ENCODE data around the gene NF1. TPM values are rescaled to one million over a fixed set of nuclear protein-coding genes. Genes with fewer than 3 reads are reported as not detected.

NF1 gene
- polyA plus RNA-seq, 2 donors: 3.4 to 4.4 TPM

DNA sequence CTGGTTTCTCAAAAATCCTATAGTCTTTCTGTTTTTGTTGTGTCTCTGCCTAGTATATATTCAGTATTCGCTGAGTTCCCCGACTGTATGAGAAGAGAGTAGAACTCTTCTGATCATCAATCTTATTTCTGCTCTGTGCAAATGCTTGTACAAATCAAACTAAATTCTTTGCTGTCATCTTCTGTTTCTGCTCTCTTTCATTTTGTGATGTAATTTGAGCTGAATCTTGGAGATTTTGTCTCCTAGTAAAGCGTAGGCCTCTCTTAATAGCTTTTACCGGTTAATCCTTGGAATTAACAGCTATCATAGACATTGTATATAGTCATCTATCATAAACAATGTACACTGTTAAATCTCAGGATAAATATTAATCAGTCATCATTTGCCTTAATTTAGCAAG, 140.3 kb downstream of the NF1 start:
- 75 to 84% methylated on average over 4 of the region's 4 CpGs for WGBS, 2 donors
- Histone ChIP-seq H3K36me3 (ENCODE audit: control insufficient read depth in 2 of 2, insufficient read depth in 2 of 2, low read length in 1 of 2) (peaks cover 2 to 5% of the 10 kb centered on the region in 2 donors), H3K9me3 (ENCODE audit: control insufficient read depth in 2 of 2, insufficient read depth in 1 of 2, low read depth in 1 of 2, low read length in 1 of 2) (no peaks in the 10 kb centered on the region)

DNA sequence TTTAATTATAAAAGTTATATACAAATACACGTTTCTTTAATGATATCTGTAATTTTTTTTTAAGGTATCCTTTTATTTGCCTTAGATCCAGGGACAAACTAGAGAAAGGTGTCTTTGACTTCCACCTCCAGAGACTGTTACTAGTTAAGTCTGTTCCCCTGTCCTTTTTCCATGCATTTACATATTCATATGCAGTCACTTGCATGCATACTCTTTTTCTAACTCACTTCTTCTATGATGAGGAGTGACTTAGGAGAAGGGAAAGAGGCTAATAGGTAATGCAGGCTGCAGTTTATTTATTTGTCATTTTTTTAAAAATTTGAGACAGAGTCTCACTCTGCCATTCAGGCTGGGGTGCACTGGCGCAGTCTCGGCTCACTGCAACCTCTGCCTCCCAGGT, 141.4 kb downstream of the NF1 start:
- no peak overlapping the region for H3K4me3 ChIP-seq (ENCODE audit: low read depth in 1 of 2, low read length in 2 of 2)
- H3K27ac ChIP-seq (ENCODE audit: low read depth in 2 of 2, low read length in 1 of 2): no peak overlapping the region
- peaks cover 2 to 5% of the 10 kb centered on the region in 2 donors for H3K36me3 ChIP-seq (ENCODE audit: control insufficient read depth in 2 of 2, insufficient read depth in 2 of 2, low read length in 1 of 2)
- 94 to 96% methylated on average over 3 of the region's 3 CpGs for WGBS, 2 donors
- H3K4me1 ChIP-seq (ENCODE audit: control insufficient read depth in 2 of 2, insufficient read depth in 2 of 2, low read length in 1 of 2): no peaks in the 10 kb centered on the region
- no peaks in the 10 kb centered on the region for H3K27me3 ChIP-seq (ENCODE audit: control insufficient read depth in 1 of 2, insufficient read depth in 2 of 2, low read length in 2 of 2)
- H3K9me3 ChIP-seq (ENCODE audit: control insufficient read depth in 2 of 2, insufficient read depth in 1 of 2, low read depth in 1 of 2, low read length in 1 of 2): no peaks in the 10 kb centered on the region

More for the DNA sequence above, 140.3 kb downstream of the NF1 start:
- no peak overlapping the region for H3K27ac ChIP-seq (ENCODE audit: low read depth in 2 of 2, low read length in 1 of 2)
- H3K4me3 ChIP-seq (ENCODE audit: low read depth in 1 of 2, low read length in 2 of 2): no peak overlapping the region
- no peaks in the 10 kb centered on the region for H3K4me1 ChIP-seq (ENCODE audit: control insufficient read depth in 2 of 2, insufficient read depth in 2 of 2, low read length in 1 of 2)
- H3K27me3 ChIP-seq (ENCODE audit: control insufficient read depth in 1 of 2, insufficient read depth in 2 of 2, low read length in 2 of 2): no peaks in the 10 kb centered on the region

DNA sequence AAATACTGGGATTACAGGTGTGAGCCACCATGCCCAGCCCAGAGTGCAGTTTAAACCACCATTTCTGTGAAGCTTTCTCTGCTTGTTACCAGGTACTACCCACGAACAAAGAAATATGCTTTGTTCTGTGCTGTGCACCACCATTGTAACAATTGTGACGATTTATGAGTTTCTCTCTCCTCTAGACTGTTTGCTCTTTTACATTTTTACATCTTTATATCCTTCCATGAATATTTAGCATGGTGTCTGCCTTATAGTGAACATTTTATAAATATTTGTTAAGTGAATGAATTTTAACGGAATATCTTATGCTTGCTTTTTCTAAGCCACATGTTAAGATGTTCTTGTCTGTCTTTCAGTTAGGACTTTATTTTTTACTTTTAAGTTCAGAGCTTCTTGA, 141.9 kb downstream of the NF1 start:
- Histone ChIP-seq H3K9me3 (ENCODE audit: control insufficient read depth in 2 of 2, insufficient read depth in 1 of 2, low read depth in 1 of 2, low read length in 1 of 2) (no peaks in the 10 kb centered on the region), H3K36me3 (ENCODE audit: control insufficient read depth in 2 of 2, insufficient read depth in 2 of 2, low read length in 1 of 2) (peaks cover 2 to 5% of the 10 kb centered on the region in 2 donors), H3K4me1 (ENCODE audit: control insufficient read depth in 2 of 2, insufficient read depth in 2 of 2, low read length in 1 of 2) (no peaks in the 10 kb centered on the region), H3K27ac (ENCODE audit: low read depth in 2 of 2, low read length in 1 of 2) (no peak overlapping the region), H3K27me3 (ENCODE audit: control insufficient read depth in 1 of 2, insufficient read depth in 2 of 2, low read length in 2 of 2) (no peaks in the 10 kb centered on the region), H3K4me3 (ENCODE audit: low read depth in 1 of 2, low read length in 2 of 2) (no peak overlapping the region)
- 95 to 96% methylated on average over 3 of the region's 3 CpGs for WGBS, 2 donors

DNA sequence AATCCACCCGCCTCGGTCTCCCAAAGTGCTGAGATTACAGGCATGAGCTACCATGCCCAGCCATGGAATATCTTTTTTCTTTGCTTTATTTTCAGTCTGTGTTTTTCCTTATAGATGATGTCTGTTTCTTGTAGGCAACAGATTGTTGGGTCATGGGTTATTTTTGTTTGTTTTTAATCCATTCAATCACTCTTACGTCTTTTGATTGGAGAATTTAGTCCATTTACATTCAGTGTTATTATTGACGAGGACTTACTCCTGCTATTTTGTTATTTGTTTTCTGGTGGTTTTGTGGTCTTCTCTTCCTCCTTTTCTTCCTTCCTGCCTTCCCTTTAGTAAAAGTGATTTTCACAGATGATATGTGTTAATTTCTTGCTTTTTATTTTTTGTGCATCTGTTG, 146.3 kb downstream of the NF1 start:
- Histone ChIP-seq H3K27ac (ENCODE audit: low read depth in 2 of 2, low read length in 1 of 2) (no peak overlapping the region), H3K4me1 (ENCODE audit: control insufficient read depth in 2 of 2, insufficient read depth in 2 of 2, low read length in 1 of 2) (no peaks in the 10 kb centered on the region), H3K4me3 (ENCODE audit: low read depth in 1 of 2, low read length in 2 of 2) (no peak overlapping the region), H3K9me3 (ENCODE audit: control insufficient read depth in 2 of 2, insufficient read depth in 1 of 2, low read depth in 1 of 2, low read length in 1 of 2) (no peaks in the 10 kb centered on the region), H3K36me3 (ENCODE audit: control insufficient read depth in 2 of 2, insufficient read depth in 2 of 2, low read length in 1 of 2) (peaks cover 10 to 15% of the 10 kb centered on the region in 2 donors), H3K27me3 (ENCODE audit: control insufficient read depth in 1 of 2, insufficient read depth in 2 of 2, low read length in 2 of 2) (no peaks in the 10 kb centered on the region)
- 93 to 95% methylated on average over 4 of the region's 4 CpGs for WGBS, 2 donors

DNA sequence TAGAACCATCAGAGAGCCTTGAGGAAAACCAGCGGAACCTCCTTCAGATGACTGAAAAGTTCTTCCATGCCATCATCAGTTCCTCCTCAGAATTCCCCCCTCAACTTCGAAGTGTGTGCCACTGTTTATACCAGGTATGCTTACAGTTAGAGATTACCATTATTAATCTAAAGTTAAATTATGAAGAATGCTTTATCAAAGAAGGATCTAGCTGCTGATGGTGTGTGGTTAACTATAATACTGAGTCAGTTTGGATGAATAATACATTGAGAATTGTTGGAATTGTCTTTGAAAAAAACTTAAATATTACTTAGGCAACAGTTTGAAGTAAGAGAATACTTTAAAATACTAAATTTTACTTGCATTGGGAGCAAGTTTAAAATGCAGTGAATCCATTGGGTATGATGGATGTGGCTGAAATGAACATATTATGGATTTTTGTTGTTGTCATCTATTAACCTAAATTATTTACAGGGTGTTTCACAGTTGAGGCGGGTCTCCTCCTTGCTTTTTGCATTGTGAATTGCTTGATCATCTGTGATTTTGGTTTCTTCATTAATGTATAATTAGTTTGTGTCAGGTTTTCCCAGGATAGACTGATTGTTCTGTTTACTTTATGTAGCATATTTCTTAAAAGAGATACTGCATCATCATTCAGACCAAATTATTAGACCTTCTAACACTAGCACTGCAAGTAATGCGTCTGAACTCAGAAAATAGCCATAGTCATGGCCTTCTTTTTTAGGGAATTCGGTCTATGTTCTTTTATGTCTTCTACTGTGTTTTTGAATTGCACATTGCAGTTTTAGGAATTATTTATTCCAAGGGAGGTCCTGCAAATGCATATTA, 154.4 kb downstream of the NF1 start:
- WGBS, 2 donors: 94 to 96% methylated on average over 5 of the region's 5 CpGs
- Histone ChIP-seq H3K9me3 (ENCODE audit: control insufficient read depth in 2 of 2, insufficient read depth in 1 of 2, low read depth in 1 of 2, low read length in 1 of 2) (no peaks in the 10 kb centered on the region), H3K4me1 (ENCODE audit: control insufficient read depth in 2 of 2, insufficient read depth in 2 of 2, low read length in 1 of 2) (no peaks in the 10 kb centered on the region), H3K27ac (ENCODE audit: low read depth in 2 of 2, low read length in 1 of 2) (no peak overlapping the region), H3K36me3 (ENCODE audit: control insufficient read depth in 2 of 2, insufficient read depth in 2 of 2, low read length in 1 of 2) (peaks cover 0 to 2% of the 10 kb centered on the region in 2 donors), H3K4me3 (ENCODE audit: low read depth in 1 of 2, low read length in 2 of 2) (no peak overlapping the region), H3K27me3 (ENCODE audit: control insufficient read depth in 1 of 2, insufficient read depth in 2 of 2, low read length in 2 of 2) (no peaks in the 10 kb centered on the region)

DNA sequence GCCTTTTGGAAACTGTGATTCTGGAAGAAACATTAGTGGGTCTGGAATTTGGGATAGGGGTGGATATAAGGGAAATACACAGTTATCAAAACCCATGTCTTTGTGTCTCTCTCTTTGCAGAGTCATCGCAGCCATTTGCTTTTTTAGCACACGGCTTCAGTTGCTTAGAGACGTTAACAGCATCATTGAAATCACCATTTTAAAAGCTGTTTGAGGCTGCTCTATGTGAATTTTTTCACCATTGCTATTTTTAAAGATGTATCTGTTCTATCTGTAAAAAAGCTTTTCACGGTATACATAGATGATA, 155.0 kb downstream of the NF1 start:
- Histone ChIP-seq H3K27ac (ENCODE audit: low read depth in 2 of 2, low read length in 1 of 2) (no peak overlapping the region), H3K27me3 (ENCODE audit: control insufficient read depth in 1 of 2, insufficient read depth in 2 of 2, low read length in 2 of 2) (no peaks in the 10 kb centered on the region), H3K4me1 (ENCODE audit: control insufficient read depth in 2 of 2, insufficient read depth in 2 of 2, low read length in 1 of 2) (no peaks in the 10 kb centered on the region), H3K9me3 (ENCODE audit: control insufficient read depth in 2 of 2, insufficient read depth in 1 of 2, low read depth in 1 of 2, low read length in 1 of 2) (no peaks in the 10 kb centered on the region), H3K36me3 (ENCODE audit: control insufficient read depth in 2 of 2, insufficient read depth in 2 of 2, low read length in 1 of 2) (no peaks in the 10 kb centered on the region), H3K4me3 (ENCODE audit: low read depth in 1 of 2, low read length in 2 of 2) (no peak overlapping the region)
- 92% methylated on average over 4 of the region's 4 CpGs for WGBS, 2 donors

DNA sequence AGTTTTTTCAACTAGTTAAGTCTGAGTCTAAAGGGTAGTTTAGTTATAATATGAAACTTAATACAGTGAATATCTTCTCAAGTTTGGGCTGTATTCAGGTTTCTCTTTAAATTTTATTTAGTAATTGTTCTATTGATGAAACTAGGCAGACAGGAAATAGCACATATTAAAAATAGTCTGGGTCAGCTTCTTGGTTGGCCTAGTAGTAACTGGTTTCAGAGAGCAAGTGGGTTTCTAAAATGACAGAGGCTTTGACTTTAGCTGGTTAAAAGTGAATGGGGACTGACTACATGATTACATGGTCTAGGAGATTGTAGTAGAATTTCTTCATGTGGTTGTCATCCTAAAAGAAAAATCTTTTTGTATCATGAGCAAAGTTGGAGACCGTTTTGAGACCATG, 155.5 kb downstream of the NF1 start:
- Histone ChIP-seq H3K4me1 (ENCODE audit: control insufficient read depth in 2 of 2, insufficient read depth in 2 of 2, low read length in 1 of 2) (no peaks in the 10 kb centered on the region), H3K9me3 (ENCODE audit: control insufficient read depth in 2 of 2, insufficient read depth in 1 of 2, low read depth in 1 of 2, low read length in 1 of 2) (no peaks in the 10 kb centered on the region), H3K36me3 (ENCODE audit: control insufficient read depth in 2 of 2, insufficient read depth in 2 of 2, low read length in 1 of 2) (no peaks in the 10 kb centered on the region), H3K27ac (ENCODE audit: low read depth in 2 of 2, low read length in 1 of 2) (no peak overlapping the region), H3K4me3 (ENCODE audit: low read depth in 1 of 2, low read length in 2 of 2) (no peak overlapping the region), H3K27me3 (ENCODE audit: control insufficient read depth in 1 of 2, insufficient read depth in 2 of 2, low read length in 2 of 2) (no peaks in the 10 kb centered on the region)
- 73 to 79% methylated on average over 1 of the region's 1 CpG for WGBS, 2 donors

DNA sequence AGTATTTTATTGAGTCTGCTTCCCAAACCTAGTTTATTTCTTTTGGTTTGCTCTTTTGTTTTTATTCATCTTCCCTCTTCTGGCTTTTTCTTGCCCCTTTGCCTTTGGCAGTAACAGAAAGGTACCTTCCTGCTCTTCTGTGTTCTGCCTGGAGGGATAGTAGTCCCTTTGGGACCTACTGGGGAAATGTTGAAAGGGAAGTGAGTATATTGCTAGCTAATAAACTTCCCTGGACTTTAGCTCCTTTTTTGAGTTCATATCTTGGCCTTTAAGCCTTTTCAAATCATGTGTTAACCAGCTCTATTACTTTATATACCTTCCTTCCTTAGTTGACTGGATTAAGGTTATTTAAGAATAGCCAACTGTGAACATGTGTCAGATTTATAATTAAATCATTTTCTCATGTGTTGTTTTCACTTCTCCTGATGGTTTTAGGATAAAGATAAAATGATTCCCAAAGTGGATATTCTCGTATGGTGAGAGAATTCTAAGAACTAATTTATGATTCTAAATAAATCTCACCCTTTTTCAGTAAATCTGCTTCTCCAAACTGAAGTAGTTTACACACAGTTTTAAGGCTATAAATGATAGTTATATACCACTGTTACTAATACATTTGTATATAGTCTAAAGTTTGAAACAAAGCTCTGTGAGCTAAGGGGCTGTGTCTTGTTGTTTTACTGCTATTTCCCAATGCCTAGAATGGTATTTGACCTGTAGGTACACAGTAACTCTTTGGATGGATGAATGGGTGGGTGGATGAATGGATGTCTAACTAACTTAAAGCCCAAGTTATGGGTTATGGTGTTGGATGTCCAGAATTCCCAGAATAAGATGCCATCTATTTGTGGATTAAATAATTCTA, 156.6 kb downstream of the NF1 start:
- Histone ChIP-seq H3K27ac (ENCODE audit: low read depth in 2 of 2, low read length in 1 of 2) (no peak overlapping the region), H3K4me1 (ENCODE audit: control insufficient read depth in 2 of 2, insufficient read depth in 2 of 2, low read length in 1 of 2) (no peaks in the 10 kb centered on the region)
- 89 to 91% methylated on average over 1 of the region's 1 CpG for WGBS, 2 donors

DNA sequence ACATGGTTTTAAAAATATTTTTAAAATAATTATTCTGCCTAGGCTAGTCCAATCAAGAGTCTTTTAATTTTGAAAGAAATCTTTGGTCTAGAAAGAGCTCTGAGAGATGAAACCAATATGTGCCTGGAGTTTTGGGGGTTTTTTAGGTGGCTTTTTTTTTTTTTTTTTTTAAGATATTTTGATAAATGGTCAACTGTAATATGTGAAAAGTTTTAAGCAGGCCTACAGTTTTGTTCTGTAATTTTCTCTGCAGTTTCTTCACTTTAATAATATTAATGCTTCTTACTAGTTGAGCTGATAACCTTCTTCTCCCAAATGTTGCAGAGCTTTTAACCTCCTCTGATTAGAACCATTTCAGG, 157.2 kb downstream of the NF1 start:
- no peaks in the 10 kb centered on the region for H3K36me3 ChIP-seq (ENCODE audit: control insufficient read depth in 2 of 2, insufficient read depth in 2 of 2, low read length in 1 of 2)
- no peaks in the 10 kb centered on the region for H3K9me3 ChIP-seq (ENCODE audit: control insufficient read depth in 2 of 2, insufficient read depth in 1 of 2, low read depth in 1 of 2, low read length in 1 of 2)
- H3K27me3 ChIP-seq (ENCODE audit: control insufficient read depth in 1 of 2, insufficient read depth in 2 of 2, low read length in 2 of 2): no peaks in the 10 kb centered on the region
- no peaks in the 10 kb centered on the region for H3K4me1 ChIP-seq (ENCODE audit: control insufficient read depth in 2 of 2, insufficient read depth in 2 of 2, low read length in 1 of 2)
- H3K27ac ChIP-seq (ENCODE audit: low read depth in 2 of 2, low read length in 1 of 2): no peak overlapping the region
- no peak overlapping the region for H3K4me3 ChIP-seq (ENCODE audit: low read depth in 1 of 2, low read length in 2 of 2)

More for the DNA sequence above, 156.6 kb downstream of the NF1 start:
- Histone ChIP-seq H3K36me3 (ENCODE audit: control insufficient read depth in 2 of 2, insufficient read depth in 2 of 2, low read length in 1 of 2) (no peaks in the 10 kb centered on the region), H3K4me3 (ENCODE audit: low read depth in 1 of 2, low read length in 2 of 2) (no peak overlapping the region), H3K9me3 (ENCODE audit: control insufficient read depth in 2 of 2, insufficient read depth in 1 of 2, low read depth in 1 of 2, low read length in 1 of 2) (no peaks in the 10 kb centered on the region), H3K27me3 (ENCODE audit: control insufficient read depth in 1 of 2, insufficient read depth in 2 of 2, low read length in 2 of 2) (no peaks in the 10 kb centered on the region)
